HG03469 (cell line): ENCODE measurements around the gene KIAA0825.
"Not testable (repeated sequence)": the region's sequence is repeated elsewhere in the genome, so short reads cannot be mapped to it uniquely, and the experiment has no call there.

Source experiments
- ATAC-seq: cut with Tn5 transposase; IDR thresholded peaks from one replicate; pipeline ENCODE4 v1.9.1; 2021; ENCODE audit warnings: mild to moderate bottlenecking, moderate library complexity, moderate number of reproducible peaks; ENCODE audit not compliant: unreplicated experiment

KIAA0825 gene

DNA sequence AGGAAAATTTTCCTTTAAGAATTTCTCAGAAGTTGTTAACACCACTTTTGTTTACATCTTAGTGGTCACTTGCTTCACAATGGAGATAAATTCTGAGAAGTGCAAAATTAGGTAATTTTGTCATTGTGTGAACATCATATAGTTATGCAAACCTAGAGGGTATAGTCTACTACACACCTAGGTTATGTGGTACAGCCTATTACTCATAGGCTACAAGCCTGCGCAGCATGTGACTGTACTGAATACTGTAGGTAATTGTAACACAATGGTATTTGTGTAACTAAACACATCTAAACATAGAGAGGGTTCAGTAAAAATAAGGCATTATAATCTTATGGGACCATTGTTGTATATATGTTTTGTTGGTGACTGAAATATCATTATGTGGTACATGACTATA is 488.3 kb downstream of the KIAA0825 start:
- ATAC-seq, result no peak

DNA sequence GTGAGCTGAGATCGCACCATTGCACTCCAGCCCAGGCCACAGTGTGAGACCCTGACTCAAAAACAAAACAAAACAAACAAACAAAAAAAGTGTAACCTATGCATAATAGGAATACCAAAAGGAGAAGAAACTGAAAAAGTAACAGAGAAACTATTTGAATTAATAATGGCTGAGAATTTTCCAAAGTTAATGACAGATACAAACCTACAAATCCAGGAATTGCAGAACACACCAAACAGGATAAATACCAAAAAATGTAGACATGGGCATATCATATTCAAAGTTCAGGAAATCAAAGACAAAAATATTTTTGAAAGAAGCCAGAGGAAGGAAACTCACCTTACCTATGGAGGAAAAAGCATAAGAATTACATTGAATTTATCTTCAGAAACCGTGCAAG is 493.3 kb downstream of the KIAA0825 start:
- no peak for ATAC-seq

DNA sequence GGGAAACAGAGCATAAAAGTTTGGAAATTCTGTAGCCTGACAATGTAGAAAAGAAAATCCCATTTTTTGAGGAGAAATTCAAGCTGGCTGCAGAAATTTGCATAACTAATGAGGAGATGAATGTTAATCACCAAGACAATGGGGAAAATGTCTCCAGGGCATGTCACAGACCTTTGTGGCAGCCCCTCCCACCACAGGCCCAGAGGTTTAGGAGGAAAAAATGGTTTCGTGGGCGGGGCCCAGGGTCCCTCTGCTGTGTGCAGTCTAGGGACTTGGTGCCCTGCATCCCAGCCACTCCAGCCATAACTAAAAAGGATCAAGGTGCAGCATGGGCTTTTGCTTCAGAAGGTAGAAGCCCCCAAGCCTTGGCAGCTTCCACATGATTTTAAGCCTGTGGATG is 502.1 kb downstream of the KIAA0825 start:
- ATAC-seq, result not testable (repeated sequence)

DNA sequence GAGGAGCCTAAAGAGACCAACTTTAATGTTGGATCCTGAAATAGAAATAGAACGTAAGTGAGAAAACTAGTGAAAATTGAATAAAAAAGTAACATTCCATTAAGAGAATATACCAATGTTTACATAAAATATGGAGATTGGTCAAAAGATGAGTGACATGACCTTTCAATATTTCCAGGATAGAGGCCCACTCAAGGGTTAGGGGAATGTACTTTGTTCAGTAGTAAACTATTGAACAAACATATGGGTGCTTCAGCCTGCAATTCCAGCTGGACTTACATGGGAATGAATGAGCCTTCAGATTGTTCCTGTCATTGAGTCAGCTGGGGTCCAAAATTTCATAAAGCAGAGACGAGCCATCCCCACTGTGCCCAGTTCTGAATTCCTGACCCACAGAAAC is 505.3 kb downstream of the KIAA0825 start:
- no peak for ATAC-seq

DNA sequence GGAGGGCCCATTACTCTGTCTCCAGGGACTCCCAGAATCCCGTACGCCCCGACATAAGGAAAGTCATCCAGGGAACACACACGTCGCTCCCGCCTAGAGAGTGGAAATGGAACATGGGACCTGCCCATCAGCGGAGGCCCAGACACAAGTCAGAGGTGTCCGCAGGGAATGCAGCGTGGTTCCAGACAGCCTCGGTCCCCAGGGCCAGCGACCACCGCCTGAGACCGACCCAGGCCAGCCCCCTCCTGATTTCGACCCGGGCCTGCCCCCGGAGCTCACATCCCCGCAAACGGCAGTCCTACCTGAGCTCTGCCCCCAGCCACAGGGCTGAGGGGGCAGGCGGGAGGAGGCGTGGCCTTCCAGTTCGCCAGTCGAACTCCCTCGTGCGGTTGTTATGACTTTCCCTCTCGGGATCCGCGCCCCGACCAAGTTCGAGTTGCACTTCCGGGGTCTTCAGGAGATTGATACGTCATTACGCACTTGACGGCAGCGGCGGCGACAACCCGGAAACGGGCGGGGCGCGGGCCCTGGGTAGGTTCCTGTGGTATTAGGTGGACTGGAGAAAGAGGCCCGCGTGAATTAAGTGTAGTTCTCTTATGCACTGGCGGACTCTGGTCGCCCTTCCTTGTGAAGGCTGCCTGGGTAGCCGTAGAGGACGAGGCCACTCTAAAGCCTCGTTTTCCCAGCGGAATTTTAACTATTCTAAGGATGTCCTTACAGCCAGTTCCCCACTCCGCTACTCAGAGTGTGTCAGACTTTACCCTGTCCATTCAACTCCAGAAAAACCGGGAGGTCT is 507.0 kb downstream of the KIAA0825 start:
- ATAC-seq, result peak; percentile 99

DNA sequence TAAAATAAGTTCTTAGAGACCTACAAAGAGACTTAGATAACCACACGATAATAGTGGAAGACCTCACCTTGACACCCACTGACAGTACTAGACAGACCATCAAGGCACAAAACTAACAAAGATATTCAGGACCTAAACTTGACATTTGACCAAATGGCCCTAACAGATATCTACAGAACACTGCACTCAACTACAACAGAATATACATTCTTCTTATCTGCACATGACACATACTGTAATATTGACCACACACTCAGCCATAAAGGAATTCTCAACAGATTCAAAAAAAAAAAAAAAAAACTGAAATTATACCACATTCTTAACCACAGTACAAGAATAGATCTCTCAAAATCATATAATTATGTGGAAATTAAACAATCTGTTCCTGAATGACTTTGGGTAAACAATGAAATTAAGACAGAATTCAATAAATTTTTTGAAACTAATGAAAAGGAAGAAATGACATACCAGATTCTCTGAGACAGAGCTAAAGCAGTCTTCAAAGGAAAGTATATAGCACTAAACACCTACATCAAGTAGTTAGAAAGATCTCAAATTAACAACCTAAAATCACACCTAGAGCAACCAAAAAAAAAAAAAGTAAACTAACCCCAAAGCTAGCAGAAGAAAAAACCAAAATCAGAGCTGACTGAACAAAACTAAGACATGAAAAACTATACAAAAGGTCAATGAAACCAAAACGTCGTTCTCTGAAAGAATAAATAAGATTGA is 514.7 kb downstream of the KIAA0825 start:
- no peak for ATAC-seq
